ENCODE data around the gene BCS1L.

BCS1L gene

DNA sequence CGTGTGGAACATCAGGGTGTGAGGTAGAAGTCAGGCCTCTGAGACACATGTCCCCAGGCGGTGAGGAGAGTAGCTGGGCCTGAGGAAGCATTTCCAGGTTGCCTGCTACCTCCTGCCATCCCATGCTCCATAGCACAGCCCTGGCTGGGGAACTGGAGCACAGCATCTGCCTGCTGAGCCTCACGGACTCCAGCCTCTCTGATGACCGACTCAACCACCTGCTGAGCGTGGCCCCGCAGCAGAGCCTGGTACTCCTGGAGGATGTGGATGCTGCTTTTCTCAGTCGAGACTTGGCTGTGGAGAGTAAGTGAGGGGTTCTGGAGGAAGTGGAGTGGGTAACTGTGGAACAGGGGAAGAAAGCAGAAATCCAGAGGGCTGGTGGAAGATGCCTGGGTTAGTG lies 2.9 kb downstream of the BCS1L start:
- DNase-seq, result no peak

GRCh38 chr2:218662827-218663226 lies 3.3 kb downstream of the BCS1L start:
- DNase-seq, result no peak

DNA sequence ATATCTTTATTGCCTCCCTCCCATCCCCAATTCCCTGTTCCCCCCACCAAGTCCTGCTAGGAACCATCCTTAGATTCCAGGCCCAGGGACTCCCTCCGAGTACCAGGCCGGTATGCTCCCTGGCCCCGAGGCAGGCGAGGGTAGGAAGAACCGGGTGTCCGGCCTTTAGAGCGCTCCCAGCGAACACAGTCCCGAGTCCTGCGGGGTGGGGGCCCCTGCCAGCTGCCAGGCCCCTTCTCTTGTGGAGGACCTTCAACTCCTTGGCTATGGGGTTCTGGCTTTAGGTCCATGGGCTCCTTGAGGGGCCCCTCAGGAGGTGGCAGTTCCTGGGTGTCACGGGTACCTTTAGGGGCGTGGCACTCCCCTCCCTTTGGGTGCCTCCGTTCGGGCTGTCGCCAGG lies 4.4 kb downstream of the BCS1L start:
- DNase-seq, result no peak

DNA sequence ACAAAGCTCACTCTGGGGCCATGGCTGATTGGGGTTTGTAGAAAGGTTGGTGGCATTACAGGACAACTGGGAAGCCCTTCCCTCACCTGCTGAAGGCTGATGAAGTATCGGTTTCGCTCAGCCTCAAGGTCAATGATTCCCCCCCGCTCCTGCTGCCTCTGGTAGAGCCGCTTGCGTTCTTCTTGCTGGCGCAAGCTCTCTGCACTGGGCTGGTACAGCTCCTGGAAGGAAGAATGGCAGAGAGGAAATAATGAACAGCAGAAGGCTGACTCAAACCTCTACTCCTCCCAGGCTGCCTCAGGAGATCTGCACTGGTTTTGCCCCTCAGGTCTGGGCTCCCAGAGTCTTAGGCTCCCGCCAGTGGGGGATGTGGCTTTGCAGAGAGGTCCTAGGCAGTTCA lies 5.2 kb downstream of the BCS1L start:
- no peak for DNase-seq

GRCh38 chr2:218671097-218671653 lies 11.7 kb downstream of the BCS1L start:
- DNase-seq, result no peak

- peak; percentile 90 for DNase-seq
Observed at GRCh38 chr2:218671654-218672566, 12.4 kb downstream of the BCS1L start, which contains the start of the genes RNF25 and STK36. Gene RNF25, minus strand, starts transcription at chr2:218672002. Its CDS starts 32 bp downstream, at chr2:218671970. Gene STK36, plus strand, starts transcription at chr2:218672086. Its CDS starts 744 bp downstream, at chr2:218672830.

DNA sequence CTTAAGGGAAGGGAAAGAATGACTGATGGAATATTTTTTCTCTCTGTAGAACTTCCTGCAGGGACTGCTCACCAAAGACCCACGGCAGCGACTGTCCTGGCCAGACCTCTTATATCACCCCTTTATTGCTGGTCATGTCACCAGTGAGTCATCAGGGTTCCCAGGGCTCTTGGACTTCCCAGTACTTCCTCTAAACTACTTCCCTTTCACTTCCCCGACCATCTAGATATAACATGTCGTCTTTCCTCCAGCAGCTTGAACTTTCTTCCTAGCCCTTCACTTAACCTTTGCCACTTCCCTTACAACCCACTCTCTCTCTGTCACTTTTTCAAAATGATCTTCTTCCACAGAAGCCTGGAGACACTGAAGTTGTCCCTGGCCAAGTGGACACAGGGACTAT lies 19.6 kb downstream of the BCS1L start:
- DNase-seq, result no peak

GRCh38 chr2:218680061-218680460 lies 20.6 kb downstream of the BCS1L start:
- DNase-seq, result no peak

- peak; percentile 80 for DNase-seq
Observed at GRCh38 chr2:218687400-218688060, 28.0 kb downstream of the BCS1L start.

GRCh38 chr2:218691234-218691633 lies 31.8 kb downstream of the BCS1L start:
- DNase-seq, result no peak

- DNase-seq, result no peak
Observed at GRCh38 chr2:218694405-218695145, 35.1 kb downstream of the BCS1L start.

- DNase-seq, result no peak
Observed at GRCh38 chr2:218698885-218699284, 39.4 kb downstream of the BCS1L start.

DNA sequence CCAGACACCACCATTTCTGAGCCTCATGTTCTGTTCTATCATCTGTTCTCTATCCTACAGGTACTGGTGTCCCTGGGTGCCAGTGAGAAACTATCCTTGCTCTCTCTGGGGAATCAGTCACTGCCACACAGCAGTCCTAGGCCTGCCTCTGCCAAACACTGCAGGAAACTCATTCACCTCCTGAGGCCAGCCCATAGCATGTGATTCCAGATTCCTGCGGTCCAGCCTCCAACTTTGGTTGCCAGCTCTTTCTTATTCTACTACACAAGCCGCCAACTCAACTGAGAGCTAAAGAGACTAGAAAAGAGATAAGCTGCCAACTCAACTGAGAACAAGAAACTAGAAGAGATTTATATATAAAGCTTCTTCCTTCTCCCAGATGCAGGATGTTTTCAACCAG lies 42.3 kb downstream of the BCS1L start:
- no peak for DNase-seq

- no peak for DNase-seq
Observed at GRCh38 chr2:218703341-218703740, 43.9 kb downstream of the BCS1L start.

- no peak for DNase-seq
Observed at GRCh38 chr2:218708086-218708485, 48.6 kb downstream of the BCS1L start.

- DNase-seq, result no peak
Observed at GRCh38 chr2:218709908-218710307, 50.4 kb downstream of the BCS1L start.

- no peak for DNase-seq
Observed at GRCh38 chr2:218710334-218710686, 50.8 kb downstream of the BCS1L start.

GRCh38 chr2:218710687-218711549 lies 51.4 kb downstream of the BCS1L start, which contains the start of gene TTLL4:
Gene TTLL4, plus strand, starts transcription at chr2:218710835. Its CDS starts 26,842 bp downstream, at chr2:218737677.
- DNase-seq, result peak; percentile 93

- peak; percentile 19 for DNase-seq
Observed at GRCh38 chr2:218711550-218711929, 52.1 kb downstream of the BCS1L start.

Data from NCI-H510A treated with DMSO at 0.1 percent for 48 hours (cell line).